Measurements from ENCODE around the gene CPXM2. TPM values are rescaled to one million over a fixed set of nuclear protein-coding genes. Genes with fewer than 3 reads are reported as not detected.

Gene CPXM2
- total and polyA plus RNA-seq, 9 of the 15 experiments (the other 6 are each of a cell fraction or from before 2014, with no cell fraction given), result not detected

DNA sequence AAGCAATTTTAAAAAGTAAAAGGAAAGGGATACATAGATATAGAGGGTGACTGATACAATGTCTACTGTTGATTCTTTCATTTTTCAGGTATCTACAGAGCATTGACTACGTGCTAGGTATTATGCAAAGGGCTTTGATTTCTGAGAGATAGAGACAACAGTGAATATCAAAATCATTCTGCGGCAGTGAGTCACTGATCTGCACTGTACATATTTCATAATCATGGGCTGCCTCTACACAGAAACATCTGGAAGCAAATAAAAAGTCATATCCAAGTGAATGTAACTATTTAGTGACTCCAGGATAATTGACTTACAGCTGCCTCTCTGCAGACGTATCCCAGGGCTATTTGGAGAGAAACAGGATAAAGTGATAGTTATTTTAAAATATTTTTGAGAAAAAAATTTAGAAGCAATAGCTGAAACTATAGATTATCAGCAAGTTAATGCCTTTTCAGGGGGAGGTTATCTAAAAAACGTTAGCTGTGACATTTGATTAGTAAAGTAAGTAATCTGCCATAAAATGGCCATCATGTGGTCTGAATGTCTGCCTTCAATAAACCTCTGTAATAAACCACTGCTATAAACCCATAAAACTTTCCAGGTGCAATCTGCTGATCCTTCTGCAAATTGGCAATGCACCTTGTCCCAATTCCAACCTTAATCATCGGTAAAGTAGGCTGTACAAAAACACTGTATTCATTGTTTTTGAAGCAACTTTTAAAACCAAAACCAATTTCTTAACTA lies 43.7 kb downstream of the CPXM2 start (continued):
- TF ChIP-seq ZNF143 (CRISPR knock-in tag; IDR thresholded peaks at IDR 0.05), result no peak
- no peak for TF ChIP-seq STAT5A (IDR thresholded peaks at IDR 0.05; ENCODE audit: borderline replicate concordance, low read length)
- TF ChIP-seq MAFK (IDR thresholded peaks at IDR 0.05; ENCODE audit: low read length), result no peak
- TF ChIP-seq ELF2 (CRISPR knock-in tag; IDR thresholded peaks at IDR 0.05), result no peak
- TF ChIP-seq, protein P1, sequence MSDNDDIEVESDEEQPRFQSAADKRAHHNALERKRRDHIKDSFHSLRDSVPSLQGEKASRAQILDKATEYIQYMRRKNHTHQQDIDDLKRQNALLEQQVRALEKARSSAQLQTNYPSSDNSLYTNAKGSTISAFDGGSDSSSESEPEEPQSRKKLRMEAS (CRISPR knock-in tag; IDR thresholded peaks at IDR 0.05), result no peak

DNA sequence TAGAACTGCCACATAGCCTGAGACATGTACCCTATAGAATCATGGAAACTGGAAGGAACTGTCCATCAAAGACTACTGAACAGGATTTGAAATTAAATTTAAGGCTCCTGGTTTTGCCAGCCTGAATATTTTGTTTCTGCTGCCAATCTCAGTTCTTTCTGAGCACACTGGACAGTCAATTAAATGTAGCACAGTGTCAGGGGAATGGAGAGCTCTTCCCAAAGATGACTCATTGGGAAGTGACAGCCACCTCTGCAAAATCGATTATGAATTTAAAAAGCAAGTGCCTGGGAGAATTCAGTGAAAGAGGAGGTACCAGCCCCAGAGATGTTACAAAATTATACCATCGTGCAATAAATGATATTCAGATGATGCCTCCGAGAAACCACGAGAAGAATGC lies 47.8 kb downstream of the CPXM2 start:
- no peaks in the 10 kb centered on the region for H3K79me2 ChIP-seq (ENCODE audit: control insufficient read depth, insufficient read depth, low read length)
- H3K4me1 ChIP-seq (replicated peaks in 1 of 2; ENCODE audit: control insufficient read depth in 2 of 2, insufficient read depth in 2 of 2, low read length in 2 of 2), result no peaks in the 10 kb centered on the region
- DNase-seq (ENCODE audit: extremely low read depth in 1 of 4, low spot score in 3 of 4) (no peak), FAIRE-seq (no peak), ATAC-seq (no peak)
- ChIA-PET CTCF (ENCODE audit: low intra/inter-chr PET ratio) (no interaction called here), POLR2A (no interaction called here)
- in situ Hi-C loops (cut with MboI) (no loop called here), intact Hi-C loops (cut with micrococcal nuclease) (no loop called here)
- H4K20me1 ChIP-seq (replicated peaks; ENCODE audit: control insufficient read depth, insufficient read depth, low read length), result no peaks in the 10 kb centered on the region
- BruUV-seq (replicated peaks), result no TSS peak
- WGBS (ENCODE audit: insufficient coverage, low coverage, missing lambda C conversion rate), result 14% methylated on average over 4 of the region's 4 CpGs
- H3K27ac ChIP-seq (ENCODE audit: extremely low read depth, low read depth, low read length), result no peak overlapping the region
- no peak overlapping the region for H3K4me2 ChIP-seq (ENCODE audit: insufficient read depth, low read length)
- no peaks in the 10 kb centered on the region for H3K9me3 ChIP-seq (replicated peaks; ENCODE audit: control insufficient read depth, insufficient read depth, low read depth, low read length)
- H3K36me3 ChIP-seq (ENCODE audit: control insufficient read depth, insufficient read depth, low read length), result no peaks in the 10 kb centered on the region
- TF ChIP-seq ZNF57 (CRISPR knock-in tag; IDR thresholded peaks at IDR 0.05), result no peak
- TF ChIP-seq ZNF217 (CRISPR knock-in tag; IDR thresholded peaks at IDR 0.05), result no peak
- no peak for TF ChIP-seq ZNF41 (CRISPR knock-in tag; conservative IDR thresholded peaks at IDR 0.05)
- no peaks in the 10 kb centered on the region for H3K27me3 ChIP-seq (ENCODE audit: control insufficient read depth in 2 of 2, insufficient read depth in 2 of 2, low read length in 2 of 2)
- no peak overlapping the region for H3K4me3 ChIP-seq
- H3K9ac ChIP-seq (ENCODE audit: insufficient read depth in 1 of 2, low read depth in 2 of 2, low read length in 2 of 2), result no peak overlapping the region
- no peak overlapping the region for H2AFZ ChIP-seq (ENCODE audit: low read depth, low read length)
- H3K9me1 ChIP-seq (ENCODE audit: control insufficient read depth, insufficient read depth, low read length), result no peaks in the 10 kb centered on the region

All from K562 (cell line).